Pons (tissue), 1 donor: Measurements from ENCODE around the gene RAB30.
"Not testable (repeated sequence)": the region's sequence is repeated elsewhere in the genome, so short reads cannot be mapped to it uniquely, and the experiment has no call there.

Experiments
- DNase-seq: peaks from one replicate; pipeline ENCODE4 v3.0.0-alpha.2; 2016; ENCODE audit warnings: low spot score

The RAB30 gene

DNA sequence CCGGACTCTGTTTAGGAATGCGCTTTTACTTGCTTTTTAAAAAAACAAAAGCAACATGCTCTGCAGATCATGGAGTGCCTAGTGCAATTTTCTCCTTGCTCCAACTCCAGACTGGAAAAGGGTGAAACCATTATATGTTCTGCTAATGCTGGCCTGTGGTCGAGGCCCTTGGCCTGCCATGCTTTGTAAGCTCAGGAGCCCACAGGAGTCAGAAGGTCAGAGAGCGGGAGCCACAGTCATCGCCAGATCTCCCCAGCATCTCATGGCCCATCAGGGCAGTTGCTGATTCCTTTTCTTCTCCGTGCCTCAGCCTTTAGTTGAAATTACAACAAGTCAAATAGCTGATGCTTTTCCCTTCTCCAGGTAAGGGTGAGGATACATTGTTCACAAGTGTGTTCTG, 89.8 kb downstream of the RAB30 start:
- no peak for DNase-seq

DNA sequence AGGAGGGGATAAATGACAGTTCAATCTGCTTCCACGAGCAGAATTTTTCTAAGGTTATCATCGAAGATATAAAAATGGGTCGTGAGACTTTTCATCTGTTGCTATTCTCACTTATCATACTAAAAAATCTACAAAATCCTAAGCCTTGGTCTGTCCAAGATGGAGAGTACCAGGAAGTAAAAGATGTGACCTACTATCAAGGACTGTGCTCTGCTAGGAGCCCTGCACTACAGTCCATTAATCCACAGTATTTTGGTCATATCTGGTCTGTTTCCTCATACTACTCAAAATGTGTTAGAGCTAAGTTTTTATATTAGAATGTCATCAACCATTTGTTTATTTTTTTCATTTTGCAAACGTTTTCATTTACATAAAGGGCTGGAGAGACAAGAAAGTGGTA, 90.8 kb downstream of the RAB30 start:
- DNase-seq = no peak

DNA sequence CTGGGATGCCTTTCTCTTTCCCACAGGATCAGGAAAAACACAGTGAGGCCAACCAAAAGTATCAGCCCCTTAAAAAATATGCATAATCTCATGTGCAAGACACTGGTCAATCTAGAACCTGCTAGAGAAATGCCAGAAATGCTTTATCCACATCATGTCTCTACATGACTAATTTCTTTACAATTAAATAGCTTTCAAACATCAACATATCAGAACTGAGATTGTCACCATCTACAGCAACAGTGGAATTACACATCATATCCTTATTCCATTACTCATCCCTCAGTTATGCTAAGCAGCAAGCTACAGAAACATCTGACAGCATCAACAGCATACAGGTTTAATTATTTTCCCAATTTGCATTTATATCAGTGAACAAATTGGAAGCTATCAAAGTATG, 91.4 kb downstream of the RAB30 start:
- no peak for DNase-seq

DNA sequence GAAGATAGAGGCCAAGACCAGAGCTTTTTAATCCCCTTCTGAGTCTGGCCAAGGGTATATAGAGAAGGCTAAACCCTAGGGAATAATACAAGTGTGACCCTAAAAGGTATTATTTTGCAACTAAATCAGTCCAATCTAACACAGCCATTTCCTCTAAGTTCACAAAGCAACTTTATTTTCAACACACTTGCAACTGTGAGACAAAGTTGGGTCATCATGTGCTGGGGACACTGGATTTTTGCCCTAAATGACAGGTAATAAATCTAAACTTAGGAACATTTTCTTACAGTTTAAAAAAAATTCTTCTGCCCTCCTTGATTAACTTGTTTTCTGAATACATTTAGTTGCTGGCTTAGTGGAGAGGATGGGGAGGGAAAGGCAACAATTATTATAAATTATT, 91.9 kb downstream of the RAB30 start:
- no peak for DNase-seq

DNA sequence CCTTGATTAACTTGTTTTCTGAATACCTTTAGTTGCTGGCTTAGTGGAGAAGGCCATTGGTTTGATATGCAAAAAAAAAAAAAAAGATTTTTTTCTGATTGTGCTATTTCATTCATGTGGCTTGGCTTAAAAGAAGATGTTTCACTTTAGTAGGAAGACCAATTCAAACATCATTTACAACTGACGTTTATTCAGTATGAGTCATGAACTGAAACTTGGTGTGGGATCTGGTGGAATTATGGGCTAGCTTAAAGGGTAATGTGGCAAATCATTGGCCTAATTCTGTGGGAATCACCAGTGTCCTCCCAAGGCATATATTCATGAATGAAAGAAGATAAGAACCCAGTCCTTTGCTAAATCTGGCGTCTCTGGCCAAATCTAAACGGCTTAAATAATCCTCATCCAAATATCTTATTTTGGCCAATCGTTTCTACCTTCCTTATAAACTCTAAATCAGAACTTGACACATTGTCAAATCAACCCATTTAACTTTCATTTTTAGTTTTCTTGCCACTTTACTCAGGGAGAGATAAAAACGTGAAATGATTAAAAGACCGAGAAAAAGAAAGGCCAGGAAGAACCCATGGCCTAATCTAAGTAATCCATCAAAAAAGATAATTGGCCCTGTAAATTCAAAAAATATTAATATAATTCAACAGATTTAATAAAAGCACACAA, 93.1 kb downstream of the RAB30 start:
- no peak for DNase-seq

DNA sequence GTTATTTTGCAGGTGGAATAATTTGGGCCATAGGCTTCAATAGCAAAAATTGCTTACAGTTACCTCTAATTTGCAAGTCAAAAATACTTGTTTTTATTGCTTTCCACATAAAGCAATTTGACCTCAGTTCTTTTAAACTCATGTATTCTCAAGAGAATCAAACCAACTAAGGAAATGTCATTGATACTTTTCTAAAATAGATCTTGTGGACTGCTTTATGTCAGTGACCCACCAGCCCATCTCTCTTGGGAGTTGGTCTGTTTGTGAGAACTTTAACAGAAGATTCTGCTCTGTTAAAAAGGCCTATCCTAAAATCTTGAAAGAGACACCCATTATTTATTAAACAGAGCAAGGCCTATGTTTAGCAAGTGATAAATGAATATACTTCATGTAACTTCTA, 94.9 kb downstream of the RAB30 start:
- no peak for DNase-seq

DNA sequence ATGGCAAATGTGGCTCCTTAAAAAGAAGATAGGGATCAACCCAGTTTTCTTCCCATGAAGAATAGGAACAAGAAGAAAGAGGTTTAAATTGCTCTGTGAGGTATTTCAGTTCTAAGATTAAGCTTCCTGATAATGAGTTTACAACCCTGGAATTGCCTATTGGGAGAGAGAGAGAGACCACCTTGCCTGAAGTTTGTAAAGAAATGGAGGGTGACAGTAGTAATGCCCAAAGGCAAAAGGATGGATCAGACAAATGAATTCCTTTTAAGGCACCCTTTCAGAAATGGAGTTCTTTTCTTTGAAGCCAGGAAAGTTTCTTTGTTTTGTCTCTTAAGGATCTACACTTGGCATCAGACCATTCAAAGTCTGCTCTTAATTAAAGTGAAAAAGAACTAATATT, 95.8 kb downstream of the RAB30 start:
- no peak for DNase-seq

DNA sequence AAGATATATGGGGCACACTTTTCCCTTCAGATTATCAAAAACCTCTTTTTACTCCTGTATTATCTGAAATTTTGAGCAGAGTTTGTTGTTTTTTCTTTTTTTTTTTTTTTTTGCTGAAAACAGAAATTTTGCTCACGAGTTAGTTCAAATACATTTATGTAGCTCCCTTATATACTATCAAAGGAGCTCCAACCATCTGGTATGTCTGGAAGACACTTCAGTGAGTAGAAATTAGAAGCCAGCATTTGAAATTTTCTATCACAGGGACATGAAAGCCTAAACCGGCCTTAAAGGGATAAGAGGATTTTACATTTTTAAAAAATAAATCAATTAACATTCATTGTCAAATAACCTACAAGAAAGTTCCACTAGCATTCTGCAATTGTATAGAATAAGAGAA, 96.8 kb downstream of the RAB30 start:
- DNase-seq = no peak

DNA sequence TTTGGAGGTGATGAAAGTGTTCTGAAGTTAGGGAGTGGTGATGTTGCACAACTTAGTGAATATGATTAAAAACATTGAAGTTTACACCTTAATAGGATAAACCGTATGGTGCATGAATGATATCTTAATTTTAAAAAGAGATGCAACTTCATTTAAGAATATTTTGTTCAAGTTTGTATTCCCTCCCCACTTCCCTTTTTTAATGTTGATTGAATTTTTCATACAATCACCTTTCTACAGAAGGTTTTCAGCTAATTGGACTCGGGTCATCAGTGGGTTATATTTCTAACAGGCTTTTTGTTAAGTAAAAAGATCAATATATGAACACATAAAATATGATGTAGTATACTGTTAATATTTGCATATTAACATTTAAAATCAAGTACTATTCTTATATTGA, 97.6 kb downstream of the RAB30 start:
- DNase-seq = no peak

DNA sequence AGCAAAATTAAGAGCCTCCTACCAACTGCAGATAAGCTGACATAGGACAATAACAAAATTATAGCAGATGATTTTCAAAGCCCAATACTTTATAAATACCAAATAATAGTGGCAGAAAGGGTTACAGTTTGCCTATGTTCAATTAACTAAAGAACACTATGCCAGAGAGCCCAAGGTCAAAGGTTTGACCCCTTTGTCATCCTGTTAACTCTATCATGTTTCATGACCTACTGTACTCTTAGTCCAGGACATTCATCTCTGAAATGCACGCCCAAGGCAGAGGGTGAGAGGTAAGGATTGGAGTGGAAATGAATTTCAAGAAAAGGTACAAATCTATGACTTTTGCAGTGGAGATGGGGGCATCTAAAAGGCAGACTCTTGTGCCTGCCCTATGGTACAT, 99.6 kb downstream of the RAB30 start:
- DNase-seq = no peak

DNA sequence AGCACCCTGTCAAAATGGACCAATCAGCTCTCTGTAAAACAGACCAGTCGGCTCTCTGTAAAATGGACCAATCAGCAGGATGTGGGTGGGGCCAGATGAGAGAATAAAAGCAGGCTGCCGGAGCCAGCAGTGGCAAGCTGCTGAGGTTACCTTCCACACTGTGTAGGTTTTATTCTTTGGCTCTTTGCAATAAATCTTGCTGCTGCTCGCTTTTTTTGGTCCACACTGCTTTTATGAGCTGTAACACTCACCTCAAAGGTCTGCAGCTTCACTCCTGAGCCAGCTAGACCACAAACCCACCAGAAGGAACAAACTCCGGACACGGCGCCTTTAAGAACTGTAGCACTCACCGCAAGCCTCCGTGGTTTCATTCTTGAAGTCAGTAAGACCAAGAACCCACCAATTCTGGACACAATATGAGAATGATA, 100.2 kb downstream of the RAB30 start:
- DNase-seq = not testable (repeated sequence)

DNA sequence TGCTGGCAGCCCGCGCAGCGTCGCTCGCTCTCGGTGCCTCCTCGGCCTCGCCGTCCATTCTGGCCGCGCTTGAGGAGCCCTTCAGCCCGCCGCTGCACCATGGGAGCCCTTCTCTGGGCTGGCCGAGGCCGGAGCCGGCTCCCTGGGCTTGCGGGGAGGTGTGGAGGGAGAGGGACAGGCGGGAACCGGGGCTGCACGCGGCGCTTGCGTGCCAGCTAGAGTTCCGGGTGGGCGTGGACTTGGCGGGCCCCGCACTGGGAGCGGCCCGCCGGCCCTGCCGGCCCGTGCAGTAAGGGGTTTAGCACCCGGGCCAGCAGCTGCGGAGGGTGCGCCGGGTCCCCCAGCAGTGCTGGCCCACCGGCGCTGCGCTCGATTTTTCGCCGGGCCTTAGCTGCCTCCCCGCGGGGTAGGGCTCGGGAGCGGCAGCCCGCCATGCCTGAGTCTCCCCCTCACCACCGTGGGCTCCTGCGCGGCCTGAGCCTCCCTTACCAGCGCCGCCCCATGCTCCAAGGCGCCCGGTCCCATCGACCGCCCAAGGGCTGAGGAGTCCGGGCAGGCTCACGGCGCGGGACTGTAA, 101.1 kb downstream of the RAB30 start:
- not testable (repeated sequence) for DNase-seq

DNA sequence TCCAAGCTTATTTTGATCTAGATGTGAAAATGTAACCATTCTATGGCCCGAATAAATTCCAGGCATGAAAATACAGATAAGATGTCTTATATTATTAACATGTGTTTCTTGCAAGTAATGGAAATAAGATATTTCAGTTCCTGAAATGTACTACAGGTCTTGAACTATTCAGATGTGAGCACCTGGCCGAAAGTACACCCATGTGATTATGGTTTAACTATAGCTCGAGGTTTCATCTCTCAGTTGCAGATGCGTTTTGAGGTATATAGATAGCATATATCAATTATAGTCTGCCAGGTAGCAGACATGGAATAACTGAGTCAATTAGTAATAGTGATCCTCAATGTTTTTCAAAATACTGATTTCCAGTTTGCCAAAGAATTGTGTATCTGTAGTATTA, 101.9 kb downstream of the RAB30 start:
- no peak for DNase-seq

DNA sequence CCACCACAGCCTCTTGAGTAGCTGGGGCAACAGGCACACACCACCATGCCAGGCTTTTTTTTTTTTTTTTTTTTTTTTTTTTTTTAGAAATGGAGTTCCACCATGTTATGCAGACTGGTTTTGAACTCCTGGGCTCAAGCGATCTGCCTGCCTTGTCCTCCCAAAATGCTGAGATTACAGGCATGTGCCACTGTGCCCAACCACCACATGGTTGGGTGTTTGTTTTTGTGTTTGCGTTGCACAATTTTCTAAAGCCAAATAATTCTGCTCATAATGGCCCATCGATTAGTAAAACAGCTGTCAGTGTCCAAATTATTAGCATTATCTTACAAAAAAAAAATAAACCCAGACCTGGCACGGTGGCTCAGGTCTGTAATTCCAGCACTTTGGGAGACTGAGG, 104.3 kb downstream of the RAB30 start:
- DNase-seq = no peak

DNA sequence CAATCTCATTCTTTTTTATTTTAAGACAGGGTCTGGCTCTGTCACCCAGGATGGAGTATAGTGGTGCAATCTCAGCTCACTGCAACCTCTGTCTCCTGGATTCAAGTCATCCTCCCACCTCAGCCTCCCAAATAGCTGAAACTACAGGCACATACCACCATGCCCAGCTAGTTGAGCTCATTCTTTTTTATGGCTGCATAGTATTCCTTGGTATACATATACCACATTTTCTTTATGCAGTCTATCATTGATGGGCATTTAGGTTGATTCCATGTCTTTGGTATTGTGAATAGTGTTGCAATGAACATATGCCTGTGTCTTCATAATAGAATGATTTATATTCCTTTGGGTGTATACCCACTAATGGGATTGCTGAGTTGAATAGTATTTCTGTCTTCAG, 109.7 kb downstream of the RAB30 start:
- not testable (repeated sequence) for DNase-seq

DNA sequence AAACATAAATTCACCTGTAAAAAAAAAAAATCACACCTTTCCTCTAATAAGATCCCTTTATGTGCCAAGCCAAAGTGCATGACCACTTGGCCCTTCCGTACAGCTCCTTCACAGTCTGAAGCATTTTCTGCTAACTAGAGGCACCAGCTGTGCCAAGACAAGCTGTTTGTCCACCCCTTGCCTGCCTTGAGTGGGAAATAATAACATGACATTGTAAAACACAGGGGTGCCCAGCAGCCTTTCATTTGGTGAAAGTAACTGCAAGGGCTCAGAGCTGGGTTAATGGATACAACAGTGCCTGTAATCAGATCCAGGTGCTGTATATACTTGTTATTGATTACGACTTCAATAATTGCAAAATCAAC, 110.9 kb downstream of the RAB30 start:
- no peak for DNase-seq

DNA sequence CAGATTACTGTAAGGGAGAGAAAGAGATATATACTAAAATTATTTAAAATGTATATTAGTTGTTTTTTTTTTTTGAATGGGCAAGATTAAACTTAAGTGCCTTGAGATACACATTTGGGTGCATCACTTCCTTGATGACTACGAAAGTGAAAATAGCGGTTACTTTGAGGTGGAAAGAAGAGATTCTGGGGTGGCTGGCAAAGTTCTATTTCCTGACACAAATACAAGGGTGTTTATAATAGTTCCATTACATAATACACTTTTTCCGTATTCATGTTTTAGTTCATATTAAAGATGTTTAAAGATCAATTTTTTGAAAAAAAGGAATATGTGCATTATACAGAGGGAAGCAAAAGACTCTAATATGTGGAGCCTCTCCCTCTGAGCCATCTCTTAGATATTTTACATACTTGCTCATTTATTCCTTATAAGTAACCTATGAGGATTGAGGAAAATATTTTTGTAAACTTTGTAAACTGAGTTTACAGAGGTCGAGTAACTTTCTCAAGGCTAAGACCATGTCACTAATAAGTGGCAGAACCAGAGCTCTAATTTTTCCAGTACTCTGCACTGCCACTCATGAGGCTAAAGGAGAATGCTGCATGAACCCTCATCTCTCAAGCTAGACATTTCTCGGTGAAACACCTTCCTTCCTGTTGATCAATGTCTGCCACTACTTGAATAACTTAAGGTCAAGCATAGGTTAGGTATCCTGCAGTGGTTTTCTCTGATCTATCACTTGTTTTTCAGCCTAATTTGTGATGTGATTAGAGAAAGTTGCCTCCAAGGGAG, 111.5 kb downstream of the RAB30 start:
- no peak for DNase-seq

DNA sequence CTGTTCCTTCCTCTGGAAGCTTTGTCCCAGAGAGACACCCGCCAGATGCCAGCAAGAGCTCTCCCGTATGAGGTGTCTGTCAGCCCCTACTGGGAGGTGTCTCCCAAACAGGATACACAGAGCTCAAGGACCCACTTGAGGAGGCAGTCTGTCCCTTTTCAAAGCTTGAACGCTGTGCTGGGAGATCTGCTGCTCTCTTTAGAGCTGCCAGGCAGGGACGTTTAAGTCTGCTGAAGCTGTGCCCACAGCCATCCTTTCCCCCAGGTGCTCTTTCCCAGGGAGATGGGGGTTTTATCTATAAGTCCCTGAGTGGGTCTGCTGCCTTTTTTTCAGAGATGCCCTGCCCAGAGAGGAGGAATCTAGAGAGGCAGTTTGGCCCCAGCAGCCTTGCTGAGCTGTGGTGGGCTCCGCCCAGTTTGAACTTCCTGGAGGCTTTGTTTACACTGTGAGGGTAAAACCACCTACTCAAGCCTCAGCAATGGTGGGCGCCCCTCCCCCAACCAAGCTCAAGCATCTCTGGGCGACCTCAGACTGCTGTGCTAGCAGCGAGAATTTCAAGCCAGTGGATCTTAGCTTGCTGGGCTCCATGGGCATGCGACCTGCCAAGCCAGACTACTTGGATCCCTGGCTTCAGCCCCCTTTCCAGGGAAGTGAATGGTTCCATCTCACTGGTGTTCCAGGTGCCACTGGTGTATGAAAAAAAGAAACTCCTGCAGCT, 115.8 kb downstream of the RAB30 start:
- DNase-seq = not testable (repeated sequence)

DNA sequence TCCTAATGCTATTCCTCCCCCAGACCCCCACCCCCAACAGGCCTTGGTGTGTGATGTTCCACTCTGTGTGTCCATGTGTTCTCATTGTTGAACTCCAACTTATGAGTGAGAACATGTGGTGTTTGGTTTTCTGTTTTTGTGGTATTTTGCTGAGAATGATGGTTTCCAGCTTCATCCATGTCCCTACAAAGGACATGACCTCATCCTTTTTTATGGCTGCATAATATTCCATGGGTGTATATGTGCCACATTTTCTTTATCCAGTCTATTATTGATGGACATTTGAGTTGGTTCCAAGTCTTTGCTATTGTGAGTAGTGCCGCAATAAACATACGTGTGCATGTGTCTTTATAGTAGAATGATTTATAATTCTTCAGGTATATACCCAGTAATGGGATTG, 121.2 kb downstream of the RAB30 start:
- not testable (repeated sequence) for DNase-seq

DNA sequence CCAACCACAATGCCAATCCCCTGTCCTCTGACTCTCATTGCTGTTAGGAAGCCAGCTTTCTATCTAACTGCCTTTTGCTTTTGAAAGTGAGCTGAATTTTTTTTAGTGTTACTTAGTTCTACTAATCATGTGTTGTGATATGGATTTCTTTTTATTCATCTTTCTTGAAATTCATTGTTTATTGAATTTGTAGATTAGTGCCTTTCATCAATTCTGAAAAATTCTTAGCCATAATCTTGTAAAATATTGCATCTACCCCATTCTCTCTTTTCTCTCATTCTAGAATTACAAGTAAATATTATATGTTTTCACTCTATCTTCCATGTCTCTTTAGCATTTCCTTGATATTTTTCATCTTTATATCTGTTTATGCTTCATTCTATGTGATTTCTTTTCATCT, 122.3 kb downstream of the RAB30 start:
- DNase-seq = no peak

DNA sequence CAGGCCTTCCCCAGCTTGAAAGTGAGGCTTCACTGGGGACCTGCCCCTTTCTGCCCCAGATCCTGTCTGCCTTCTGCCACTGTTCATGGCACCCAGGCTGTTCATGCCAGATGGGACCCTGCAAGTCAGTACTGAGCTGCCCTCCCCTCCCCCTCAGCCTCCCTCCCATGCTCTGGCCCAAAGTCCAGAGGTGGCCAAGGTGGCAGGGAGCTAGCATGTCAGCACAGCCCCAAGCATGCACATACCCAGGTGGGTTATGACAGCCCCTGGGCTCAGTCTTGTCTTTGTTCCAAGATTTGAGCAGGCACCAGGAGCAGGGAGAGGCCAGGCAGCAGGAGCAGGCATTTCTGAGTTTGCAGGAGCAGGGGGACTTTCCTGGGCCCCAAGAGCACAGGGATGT, 126.0 kb downstream of the RAB30 start:
- no peak for DNase-seq

DNA sequence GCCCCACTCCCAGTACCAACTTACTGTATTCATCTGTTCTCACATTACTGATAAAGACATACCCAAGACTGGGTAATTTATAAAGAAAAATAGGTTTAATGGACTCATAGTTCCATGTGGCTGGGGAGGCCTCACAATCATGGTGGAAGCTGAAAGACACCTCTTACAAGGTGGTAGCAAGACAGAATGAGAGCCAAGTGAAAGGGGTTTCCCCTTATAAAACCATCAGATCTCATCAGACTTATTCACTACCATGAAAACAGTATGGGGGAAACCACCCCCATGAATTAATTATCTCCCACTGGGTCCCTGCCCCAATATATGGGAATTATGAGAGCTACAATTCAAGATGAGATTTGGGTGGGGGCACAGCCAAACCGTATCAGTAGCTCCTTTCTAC, 126.7 kb downstream of the RAB30 start:
- not testable (repeated sequence) for DNase-seq

DNA sequence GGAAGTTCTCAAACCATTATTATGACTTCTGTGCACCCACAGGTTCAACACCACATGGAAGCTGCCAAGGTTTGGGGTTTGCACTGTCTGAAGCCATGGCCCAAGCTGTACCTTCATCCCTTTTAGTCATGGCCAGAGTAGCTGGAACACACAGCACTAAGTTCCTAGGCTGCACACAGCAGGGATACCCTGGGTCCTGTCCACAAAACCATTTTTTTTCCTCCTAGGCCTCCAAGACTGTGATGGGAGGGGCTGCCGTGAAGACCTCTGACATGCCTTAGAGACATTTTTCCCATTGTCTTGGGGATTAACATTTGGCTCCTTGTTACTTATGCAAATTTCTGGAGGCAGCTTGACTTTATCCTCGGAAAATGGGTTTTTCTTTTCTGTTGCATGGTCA, 127.5 kb downstream of the RAB30 start:
- no peak for DNase-seq
